IMR-90 (cell line): ENCODE measurements around the gene NRF1. TPM values are rescaled to one million over a fixed set of nuclear protein-coding genes. Genes with fewer than 3 reads are reported as not detected.

ENCODE experiments used
- ATAC-seq: fragments of 200-7000 bp; cut with Tn5 transposase; 2 replicates; pipeline ENCODE4 v1.9.1; 2020; ENCODE audit warnings: low read depth, mild to moderate bottlenecking, moderate library complexity
- BruUV-seq: library from RNA; stranded (reverse); fragments of 400-500 nt; replicated peaks from 2 replicates; lab custom pipeline; 2021; lab: Mats Ljungman, UMichigan
- CTCF ChIA-PET: fragments of 300-600 bp; formaldehyde crosslinking; extraction: SDS; loops from one replicate; lab custom pipeline; 2021; ENCODE audit warnings: antibody characterized with exemption; lab: Yijun Ruan, JAX
- POLR2A ChIA-PET: fragments of 300-600 bp; sonication (Branson Sonifier 250); formaldehyde crosslinking; loops from one replicate; lab custom pipeline; 2022; ENCODE audit warnings: antibody characterized with exemption; ENCODE audit not compliant: unreplicated experiment; lab: Charles Lee
- DNase-seq: peaks from one replicate; pipeline ENCODE4 v3.0.0; 2013
- H2AFZ ChIP-seq: replicated peaks from 2 replicates; pipeline ENCODE3; 2013; ENCODE audit warnings: low read length, mild to moderate bottlenecking; ENCODE audit not compliant: poor library complexity
- H2AK5ac ChIP-seq: 2 replicates; pipeline ENCODE4 v1.6.1; 2013; ENCODE audit warnings: low read depth, low read length, inconsistent platforms
- H2AK9ac ChIP-seq: replicated peaks from 2 replicates; pipeline ENCODE3; 2013; ENCODE audit warnings: mild to moderate bottlenecking, low read depth, low read length, moderate library complexity; ENCODE audit not compliant: poor library complexity
- H2BK120ac ChIP-seq: 2 replicates; pipeline ENCODE4 v1.6.1; 2013; ENCODE audit warnings: low read depth, low read length, inconsistent platforms
- H2BK15ac ChIP-seq: 3 replicates; pipeline ENCODE4 v1.6.1; 2013; ENCODE audit warnings: low read depth, low read length, inconsistent platforms
- H2BK20ac ChIP-seq: 2 replicates; pipeline ENCODE4 v1.6.1; 2013; ENCODE audit warnings: low read depth, mild to moderate bottlenecking, inconsistent platforms, low read length, moderate library complexity
- H2BK5ac ChIP-seq: 2 replicates; pipeline ENCODE4 v1.6.1; 2013; ENCODE audit warnings: mild to moderate bottlenecking, low read depth, low read length, inconsistent platforms; ENCODE audit not compliant: poor library complexity, severe bottlenecking
- H3K14ac ChIP-seq: replicated peaks from 2 replicates; pipeline ENCODE4 v1.6.1; 2013; ENCODE audit warnings: low read depth, low read length, inconsistent platforms
- H3K18ac ChIP-seq: 2 replicates; pipeline ENCODE4 v1.6.1; 2013; ENCODE audit warnings: low read depth, low read length, control low read depth
- H3K23ac ChIP-seq: 2 replicates; pipeline ENCODE4 v1.6.1; 2013; ENCODE audit warnings: low read depth, low read length, inconsistent platforms
- H3K27ac ChIP-seq: 2 replicates; pipeline ENCODE4 v1.5.1; 2013; ENCODE audit warnings: mild to moderate bottlenecking, control low read depth, low read length; ENCODE audit not compliant: insufficient read depth
- H3K27me3 ChIP-seq: 2 replicates; pipeline ENCODE4 v1.6.1; 2013; ENCODE audit warnings: low read length; ENCODE audit not compliant: control insufficient read depth, insufficient read depth
- H3K36me3 ChIP-seq: 2 replicates; pipeline ENCODE4 v1.6.1; 2013; ENCODE audit warnings: low read length, mixed read lengths; ENCODE audit not compliant: control insufficient read depth, insufficient read depth
- H3K4ac ChIP-seq: 2 replicates; pipeline ENCODE4 v1.6.1; 2013; ENCODE audit warnings: low read depth, low read length, inconsistent platforms
- H3K4me1 ChIP-seq: 2 replicates; pipeline ENCODE4 v1.6.1; 2013; ENCODE audit warnings: low read length, mixed read lengths; ENCODE audit not compliant: control insufficient read depth, insufficient read depth
- H3K4me2 ChIP-seq: 2 replicates; pipeline ENCODE4 v1.6.1; 2013; ENCODE audit warnings: low read depth, mild to moderate bottlenecking, control low read depth, low read length, moderate library complexity
- H3K4me3 ChIP-seq: 2 replicates; pipeline ENCODE4 v1.5.1; 2013; ENCODE audit warnings: low read depth, mild to moderate bottlenecking, control low read depth, low read length, moderate library complexity; ENCODE audit not compliant: insufficient read depth
- H3K56ac ChIP-seq: 2 replicates; pipeline ENCODE4 v1.6.1; 2013; ENCODE audit warnings: low read length, inconsistent platforms; ENCODE audit not compliant: insufficient read depth; ENCODE audit errors: extremely low read depth
- H3K79me1 ChIP-seq, 2 experiments: 2 replicates each; pipeline ENCODE4 v1.6.1; 2013; ENCODE audit warnings: low read length in 2 of 2, inconsistent platforms in 1 of 2, low read depth in 1 of 2
- H3K9ac ChIP-seq: 2 replicates; pipeline ENCODE4 v1.6.1; 2013; ENCODE audit warnings: low read depth, low read length, control low read depth
- H3K9me1 ChIP-seq: 2 replicates; pipeline ENCODE4 v1.6.1; 2013; ENCODE audit warnings: low read length, inconsistent platforms; ENCODE audit not compliant: insufficient read depth
- H3K9me3 ChIP-seq: 2 replicates; pipeline ENCODE4 v1.6.1; 2013; ENCODE audit warnings: low read length; ENCODE audit not compliant: control insufficient read depth, insufficient read depth
- H4K20me1 ChIP-seq: 2 replicates; pipeline ENCODE4 v1.6.1; 2013; ENCODE audit warnings: low read length, inconsistent platforms; ENCODE audit not compliant: insufficient read depth
- H4K5ac ChIP-seq: 2 replicates; pipeline ENCODE4 v1.6.1; 2013; ENCODE audit warnings: mild to moderate bottlenecking, low read depth, low read length, control low read depth
- H4K8ac ChIP-seq, 2 experiments: 2 replicates each; pipeline ENCODE4 v1.6.1; 2013; ENCODE audit warnings: low read depth in 2 of 2, low read length in 2 of 2, control low read depth in 1 of 2, inconsistent platforms in 1 of 2
- H4K91ac ChIP-seq: 2 replicates; pipeline ENCODE4 v1.6.1; 2013; ENCODE audit warnings: low read depth, low read length, inconsistent platforms; ENCODE audit not compliant: insufficient read depth
- CEBPB ChIP-seq: IDR thresholded peaks from 2 replicates; pipeline ENCODE4 v1.6.1; 2012; ENCODE audit warnings: low read depth, low read length, improper control_type of control experiment
- RFX5 ChIP-seq: IDR thresholded peaks from 2 replicates; pipeline ENCODE4 v1.8.0; 2012; ENCODE audit warnings: low read depth, mild to moderate bottlenecking, low read length, moderate library complexity
- WGBS, 2 experiments: methylation state at CpG; one replicate each; pipeline versions ENCODE4 v1.1.5 to v1.1.7; 2013; ENCODE audit warnings: missing lambda C conversion rate in 2 of 2; ENCODE audit not compliant: insufficient read length in 1 of 2; ENCODE audit errors: extremely low coverage in 2 of 2; 5-methylcytosine and 5-hydroxymethylcytosine counted together
- dilution Hi-C: fragments of 300-500 bp; cut with HindIII; formaldehyde crosslinking; loops from one replicate; pipeline ENCODE4 v1.14.3; 2018; ENCODE audit warnings: low sequenced_read_pairs; ENCODE audit not compliant: unreplicated experiment
- in situ Hi-C: fragments of 300-500 bp; cut with MboI; formaldehyde crosslinking; loops from 3 replicates; pipeline ENCODE4 v1.14.3; 2019; ENCODE audit warnings: low sequenced_read_pairs, inconsistent platforms, mixed read lengths
- intact Hi-C: fragments of 100-400 bp; cut with micrococcal nuclease; formaldehyde crosslinking; loops from 2 replicates; pipeline ENCODE4 v1.10.0; 2022
- polyA plus RNA-seq, 3 experiments: library from polyadenylated mRNA; depleted of rRNA; stranded (reverse); fragments of >200 nt; gene quantifications; 2 replicates each; pipeline ENCODE4 v1.2.3, GENCODE V29; 2012; ENCODE audit warnings: low replicate concordance in 1 of 3
- total RNA-seq: library from RNA; depleted of rRNA; stranded (reverse); fragments of >200 nt; gene quantifications from 2 replicates; pipeline ENCODE4 v1.2.3, GENCODE V29; 2012

Gene NRF1
- total and polyA plus RNA-seq, 2 of the 4 experiments (the other 2 are of a cell fraction): 11.4 to 15.8 TPM

GRCh38 chr7:129775695-129776361, 164.3 kb downstream of the NRF1 start:
- no peaks in the 10 kb centered on the region for H3K36me3 ChIP-seq
- no peak for ATAC-seq
- peaks cover 2% of the 10 kb centered on the region; the same call in 1 of the 2 replicates for H3K4me1 ChIP-seq
- in situ Hi-C loops: no loop called here
- no peak overlapping the region for H3K14ac ChIP-seq
- H3K9me1 ChIP-seq: no peaks in the 10 kb centered on the region
- BruUV-seq: no TSS peak
- no peak overlapping the region for H3K56ac ChIP-seq
- intact Hi-C loops: no loop called here
- H3K9ac ChIP-seq: no peak overlapping the region
- peaks cover 89% of the 10 kb centered on the region for H3K27me3 ChIP-seq
- WGBS, 2 experiments: 45% methylated on average over 4 of the region's 12 CpGs; no CpG with 5 or more reads in 1 of the 2 experiments
- H4K91ac ChIP-seq: no peak overlapping the region
- no peak overlapping the region for H3K4me3 ChIP-seq
- H2BK20ac ChIP-seq: no peak overlapping the region
- H2BK15ac ChIP-seq: no peak overlapping the region
- no peak overlapping the region for H3K4me2 ChIP-seq
- no peaks in the 10 kb centered on the region for H3K79me1 ChIP-seq
- H4K8ac ChIP-seq: no peak overlapping the region
- no peak overlapping the region for H3K27ac ChIP-seq
- H2AK5ac ChIP-seq: no peak overlapping the region
- POLR2A ChIA-PET: no interaction called here
- peaks cover 7% of the 10 kb centered on the region; the same call in 1 of the 2 replicates for H3K9me3 ChIP-seq
- H3K23ac ChIP-seq: no peak overlapping the region
- H2BK120ac ChIP-seq: no peak overlapping the region
- DNase-seq: no peak
- CTCF ChIA-PET: no interaction called here
- dilution Hi-C loops: no loop called here
- H2AFZ ChIP-seq: no peak overlapping the region
- no peak overlapping the region for H2AK9ac ChIP-seq
- H4K20me1 ChIP-seq: peaks cover 8% of the 10 kb centered on the region
- H2BK5ac ChIP-seq: no peak overlapping the region
- H3K18ac ChIP-seq: no peak overlapping the region
- H3K4ac ChIP-seq: no peak overlapping the region
- TF ChIP-seq RFX5: no peak
- no peak for TF ChIP-seq CEBPB
- H4K5ac ChIP-seq: no peak overlapping the region
